Activated naive CD4-positive, alpha-beta T cell treated with Interleukin-2 at 50 U/mL for 16 hours (primary cell): Measurements from ENCODE around the gene KCNQ5.

Experiments
- DNase-seq: peaks from one replicate; pipeline ENCODE4 v3.0.0-alpha.2; 2020

The KCNQ5 gene

DNA sequence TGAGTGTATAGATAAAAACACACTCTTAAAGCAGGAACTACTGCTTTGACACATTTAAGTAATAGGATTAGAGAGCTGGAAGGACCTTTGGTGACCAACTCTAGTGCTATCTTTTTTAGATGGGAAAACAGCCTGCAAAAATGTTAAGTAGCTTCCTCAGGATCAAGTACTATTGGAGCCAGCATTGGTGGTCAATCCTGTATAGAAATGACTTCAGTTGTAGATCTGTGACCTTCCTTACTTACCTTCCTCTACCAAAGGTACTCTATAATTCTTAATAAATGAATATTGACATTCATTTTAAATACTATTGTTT lies 18.7 kb downstream of the KCNQ5 start:
- DNase-seq = no peak

DNA sequence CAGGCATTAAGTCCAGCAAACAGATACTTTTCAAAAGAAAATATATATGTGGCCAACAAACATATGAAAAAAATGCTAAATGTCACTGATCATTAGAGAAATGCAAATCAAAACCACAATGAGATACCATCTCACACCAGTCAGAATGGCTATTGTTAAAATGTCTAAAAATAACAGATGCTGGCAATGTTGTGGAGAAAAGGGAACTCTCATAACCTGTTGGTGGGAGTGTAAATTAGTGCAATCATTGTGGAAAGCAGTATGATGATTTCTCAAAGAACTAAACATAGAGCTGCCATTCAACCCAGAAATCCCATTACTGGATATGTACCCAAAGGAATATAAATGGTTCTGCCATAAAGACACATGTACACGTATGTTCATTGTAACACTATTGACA lies 20.6 kb downstream of the KCNQ5 start:
- DNase-seq = no peak

DNA sequence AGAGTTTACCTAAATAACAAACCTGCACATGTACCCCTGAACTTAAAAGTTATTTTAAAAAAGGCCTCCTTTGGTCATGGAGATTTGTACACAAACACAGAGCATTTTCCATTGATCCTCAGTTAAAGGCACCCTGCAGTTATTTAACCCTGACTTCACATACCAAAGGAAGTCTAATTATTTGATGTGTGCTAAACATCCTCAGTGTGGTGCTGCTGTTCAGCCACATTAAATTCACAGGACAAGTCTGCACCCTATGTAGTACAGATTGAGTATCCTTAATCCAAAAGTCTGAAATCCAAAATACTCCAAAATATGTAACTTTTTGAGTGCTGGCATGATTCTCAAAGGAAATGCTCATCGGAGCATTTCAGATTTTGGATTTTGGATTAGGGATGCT lies 21.4 kb downstream of the KCNQ5 start:
- no peak for DNase-seq

DNA sequence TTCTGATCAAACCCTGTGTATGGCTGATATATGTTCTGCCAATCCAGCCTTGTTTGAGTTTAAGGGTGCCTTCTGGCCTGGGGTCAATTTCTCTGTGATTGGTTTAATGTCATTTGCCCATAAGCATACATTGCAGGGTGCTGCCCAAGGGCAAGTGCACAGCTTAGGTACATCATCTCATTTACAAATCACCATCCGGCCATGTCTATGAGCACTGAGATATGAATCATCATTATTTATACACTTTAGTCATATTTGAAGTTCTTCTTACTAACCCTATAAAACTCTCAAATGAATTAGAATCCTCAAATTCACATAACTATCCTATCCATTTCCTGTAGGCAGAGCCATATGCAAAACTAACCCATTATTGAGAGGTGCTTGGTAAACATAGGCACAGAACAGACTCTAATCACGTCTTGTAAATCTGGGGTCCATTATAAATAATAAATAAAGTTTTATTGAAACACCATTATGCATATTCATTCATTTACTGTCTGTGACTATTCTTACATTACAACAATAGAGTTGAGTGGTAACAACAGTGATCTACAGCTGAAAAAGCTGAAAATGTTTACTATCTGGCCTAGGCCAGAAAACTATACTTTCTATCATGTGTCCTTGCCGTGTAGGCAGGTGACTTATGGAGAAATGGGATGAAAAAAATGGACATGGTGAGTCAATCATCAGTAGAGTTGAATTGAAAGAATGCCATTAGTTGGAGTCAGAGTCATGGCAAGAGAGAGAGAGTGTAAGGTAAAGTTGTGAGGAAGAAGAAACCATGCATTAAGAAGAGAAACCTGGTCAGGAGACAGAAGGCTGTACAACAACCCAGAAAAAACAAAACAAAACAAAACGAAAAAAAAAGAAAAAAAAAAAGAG lies 25.0 kb downstream of the KCNQ5 start:
- DNase-seq = no peak

DNA sequence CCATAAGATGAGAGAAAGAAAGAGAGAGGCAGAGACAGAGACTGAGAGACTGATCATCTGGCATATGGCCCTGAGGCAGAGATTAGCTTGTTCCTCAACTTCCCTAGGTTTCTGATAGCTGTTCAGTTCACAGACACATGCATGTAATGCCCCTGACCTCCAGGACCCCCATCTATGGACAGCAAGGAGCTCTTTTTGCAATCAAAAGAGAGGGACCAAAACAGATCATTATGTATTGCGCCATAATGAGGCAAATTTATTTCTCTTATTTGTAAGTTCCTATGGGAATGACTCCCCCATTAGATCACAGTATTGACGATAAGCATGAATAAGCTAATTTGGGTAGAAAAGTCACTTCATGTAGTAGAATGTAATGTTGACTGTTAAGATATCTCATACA lies 25.6 kb downstream of the KCNQ5 start:
- no peak for DNase-seq

DNA sequence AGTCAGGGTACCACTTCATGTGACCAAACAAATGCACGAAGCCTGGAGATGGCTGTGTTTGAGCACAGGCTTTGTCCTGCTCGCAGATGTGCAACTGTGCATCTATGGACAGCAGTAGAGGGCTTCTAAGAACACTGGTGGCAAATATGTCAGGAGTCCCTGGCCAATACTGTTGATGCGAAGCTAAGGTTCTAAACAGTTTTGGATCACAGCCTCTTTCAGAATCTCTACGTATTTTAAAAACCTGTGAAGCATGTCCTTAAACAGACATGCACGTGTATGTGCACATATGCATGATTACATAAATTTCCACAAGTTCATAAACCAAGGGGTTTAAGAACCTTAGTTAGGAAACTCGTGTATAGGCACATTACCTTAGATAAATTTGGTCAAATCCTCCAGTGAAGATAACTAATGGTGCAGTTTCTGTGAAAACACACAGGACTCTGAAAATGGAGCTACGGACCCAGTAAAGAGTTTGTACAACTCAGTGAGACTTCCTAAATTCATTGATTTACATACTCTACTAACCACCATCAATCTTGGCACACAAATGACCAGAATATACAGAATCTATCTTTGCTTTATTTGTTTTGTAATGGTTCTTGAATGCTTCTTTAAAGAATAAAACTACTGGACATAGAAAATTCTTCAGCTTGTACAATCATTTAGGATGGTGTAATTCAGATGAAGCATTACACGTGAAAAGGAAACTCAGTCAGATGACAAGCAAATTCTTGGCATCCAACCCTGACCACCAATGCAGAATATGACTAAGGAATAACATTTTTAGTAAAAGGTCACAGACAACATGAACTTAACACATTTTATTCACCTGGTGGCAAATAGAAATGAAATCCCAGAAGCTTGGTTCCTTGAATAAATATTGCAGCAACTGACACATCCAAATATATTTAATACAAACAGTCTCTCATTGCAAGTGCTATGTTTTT lies 27.4 kb downstream of the KCNQ5 start:
- no peak for DNase-seq

DNA sequence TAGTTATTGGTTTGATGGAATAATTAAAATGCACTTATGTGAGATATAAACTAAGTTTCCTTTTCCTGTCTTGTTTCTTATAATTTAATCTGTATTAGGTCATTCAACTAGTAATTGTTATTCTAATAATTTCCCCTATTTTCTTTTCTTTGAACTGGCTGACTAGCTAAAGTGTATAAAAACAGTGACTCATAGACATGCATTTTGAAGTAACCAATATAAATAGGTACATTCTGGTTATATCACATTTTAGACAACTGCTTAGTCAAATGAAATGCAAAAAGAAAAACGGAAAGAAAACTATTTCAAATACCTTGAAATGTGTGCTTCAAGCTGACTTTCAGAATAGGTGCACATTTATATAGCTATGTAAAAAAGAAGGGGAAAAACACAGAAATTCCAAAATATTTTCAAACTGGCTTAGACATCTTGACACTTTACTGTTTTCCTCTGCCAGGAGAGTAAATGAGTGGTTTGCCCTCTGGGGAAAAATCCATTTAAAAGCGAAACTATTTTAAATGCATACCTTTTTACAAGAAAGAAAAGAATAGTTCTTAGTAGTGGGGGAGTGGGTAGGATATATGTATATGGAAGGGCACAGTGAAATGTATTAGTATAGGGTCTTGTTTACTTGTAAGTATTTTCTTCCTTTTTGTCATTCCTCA lies 28.3 kb downstream of the KCNQ5 start:
- no peak for DNase-seq

DNA sequence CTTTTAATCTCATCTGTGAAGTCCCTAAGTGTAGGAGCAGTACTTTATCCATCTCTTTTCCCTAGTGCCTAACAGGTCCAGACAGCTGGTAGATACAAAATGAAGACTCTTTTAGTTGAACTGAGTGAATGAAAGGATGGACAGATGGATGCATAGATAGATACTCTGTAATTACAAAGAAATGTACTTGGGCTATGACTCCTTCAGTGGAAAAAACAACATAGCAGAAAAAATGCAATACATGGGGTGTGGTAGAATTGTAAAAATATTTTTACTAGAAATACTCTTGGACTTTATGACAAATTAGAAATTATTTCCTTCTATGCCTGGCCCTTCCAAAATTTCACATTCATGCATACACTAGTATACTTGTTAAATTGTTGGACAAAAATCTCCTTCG lies 29.3 kb downstream of the KCNQ5 start:
- DNase-seq = no peak

DNA sequence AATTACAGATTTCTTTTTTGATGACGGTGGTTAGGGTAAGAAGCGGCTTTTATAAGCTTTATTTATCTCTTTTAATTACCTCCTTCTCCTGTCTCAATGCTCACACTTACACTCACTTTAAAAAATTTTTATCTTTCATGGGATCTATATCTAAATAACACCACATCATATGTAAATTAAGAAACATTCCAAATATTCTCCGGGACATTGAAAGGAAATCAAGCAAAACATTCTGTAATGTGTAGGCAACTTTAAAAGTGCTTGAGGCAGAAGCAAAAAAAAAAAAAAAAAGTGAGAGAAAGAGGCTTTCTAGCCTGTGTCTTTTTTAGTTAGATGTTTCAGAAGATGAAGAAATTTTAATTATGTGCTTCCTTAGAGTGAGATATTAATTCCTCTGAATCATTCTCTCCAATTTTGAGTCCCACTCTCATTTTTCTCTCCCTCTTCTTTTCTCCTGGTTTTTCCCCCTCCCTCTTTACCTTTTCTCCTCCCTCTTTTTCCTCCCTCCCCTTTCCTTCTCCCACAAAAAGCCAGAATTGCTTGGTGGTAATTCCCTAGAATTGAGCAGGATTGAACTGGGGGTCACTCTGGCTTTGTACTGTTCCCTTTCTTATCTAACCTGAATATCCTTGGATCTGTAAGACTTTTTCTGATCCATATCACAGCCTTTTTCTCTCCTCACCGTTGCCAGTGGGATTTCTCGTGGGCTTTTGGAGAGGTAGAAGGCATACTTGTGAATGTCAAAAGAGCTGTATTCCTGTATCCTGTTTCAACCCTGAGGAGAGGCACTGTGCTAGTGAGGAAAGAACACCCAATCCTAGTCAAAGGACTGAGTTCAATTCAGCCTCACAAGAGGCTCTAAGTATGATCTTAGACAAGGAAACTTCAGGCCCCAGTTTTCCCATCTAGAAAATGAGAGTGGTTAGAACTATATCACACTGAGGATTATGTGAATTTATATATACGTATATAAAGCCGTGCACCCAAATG lies 30.4 kb downstream of the KCNQ5 start:
- no peak for DNase-seq

DNA sequence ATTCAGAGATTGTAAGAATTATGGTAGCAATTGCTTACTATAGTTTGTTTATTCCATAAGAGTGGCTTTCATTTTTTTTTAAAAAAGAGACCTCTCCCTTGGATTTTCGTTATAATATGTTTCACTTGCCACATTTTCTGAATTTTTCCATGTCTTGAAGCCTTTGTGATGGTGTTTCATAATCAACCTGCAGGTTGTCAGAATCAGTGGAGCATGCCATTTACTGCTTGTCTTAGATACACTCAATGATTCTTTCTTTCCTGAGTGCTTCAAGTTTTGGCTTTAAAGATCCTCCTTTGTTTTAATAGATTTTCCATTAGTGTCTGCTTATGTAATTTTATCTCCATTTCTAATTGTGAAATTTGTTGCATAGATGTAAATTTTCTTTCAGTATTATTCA lies 31.2 kb downstream of the KCNQ5 start:
- DNase-seq = no peak

DNA sequence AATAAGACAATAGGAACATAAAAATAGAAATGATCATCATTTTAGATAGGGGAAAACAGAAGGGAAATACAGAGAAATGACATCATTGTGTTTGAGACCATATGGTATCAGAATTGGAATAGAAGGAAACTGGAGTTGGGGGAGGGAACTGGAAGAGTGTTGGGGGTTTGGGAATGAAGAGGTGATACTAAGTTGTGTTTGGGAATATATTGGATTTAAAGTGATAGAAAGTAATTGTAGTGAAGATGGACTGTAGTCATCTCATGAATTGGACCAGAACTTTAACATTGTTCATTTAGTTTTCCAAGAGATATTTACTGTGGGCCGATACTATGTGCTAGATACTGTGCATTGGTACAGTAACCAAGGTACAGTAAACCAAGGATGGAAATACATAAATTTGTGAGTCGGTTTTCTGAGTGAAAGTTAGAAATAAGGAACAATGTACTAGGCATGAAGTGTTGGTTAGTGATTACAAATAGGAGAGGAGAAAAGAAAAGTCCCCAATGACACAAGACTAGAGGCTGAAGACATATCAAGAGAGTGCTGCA lies 32.3 kb downstream of the KCNQ5 start:
- DNase-seq = no peak

DNA sequence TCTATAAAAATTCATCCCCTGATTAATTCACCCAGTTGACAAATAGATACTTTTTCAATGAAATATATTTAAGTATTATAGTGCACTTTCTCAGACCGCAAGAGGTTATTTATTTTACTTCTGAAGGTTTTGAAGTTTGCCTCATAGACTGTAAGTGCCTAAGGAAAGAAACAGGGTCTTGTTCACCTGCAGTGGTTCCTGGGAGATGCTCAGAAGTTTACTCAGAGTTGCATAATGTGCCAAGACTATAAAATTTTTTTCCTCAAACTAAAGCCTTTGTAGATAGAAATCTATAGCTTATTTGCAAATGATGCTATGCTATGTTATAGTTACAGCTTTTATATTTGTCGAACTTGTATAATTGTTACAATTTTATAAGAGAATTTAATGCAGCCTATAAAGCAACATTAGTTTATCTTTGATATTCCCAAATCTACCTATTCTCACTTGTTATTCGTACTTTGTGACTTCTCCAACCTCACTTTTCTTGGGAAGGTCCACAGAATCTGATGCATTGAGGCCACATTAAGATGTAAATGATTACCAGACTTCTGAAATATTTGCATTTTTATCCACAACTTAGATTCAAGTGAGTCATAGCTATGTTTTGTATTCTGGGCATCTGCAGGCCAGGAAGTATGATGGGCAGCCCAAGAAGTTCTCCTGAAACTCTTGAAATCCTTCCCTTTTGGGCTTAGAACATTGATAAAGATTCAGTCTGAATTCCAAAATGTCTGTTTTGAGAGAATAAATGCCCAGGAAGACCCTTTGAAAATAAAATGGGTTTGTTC lies 35.7 kb downstream of the KCNQ5 start:
- no peak for DNase-seq

DNA sequence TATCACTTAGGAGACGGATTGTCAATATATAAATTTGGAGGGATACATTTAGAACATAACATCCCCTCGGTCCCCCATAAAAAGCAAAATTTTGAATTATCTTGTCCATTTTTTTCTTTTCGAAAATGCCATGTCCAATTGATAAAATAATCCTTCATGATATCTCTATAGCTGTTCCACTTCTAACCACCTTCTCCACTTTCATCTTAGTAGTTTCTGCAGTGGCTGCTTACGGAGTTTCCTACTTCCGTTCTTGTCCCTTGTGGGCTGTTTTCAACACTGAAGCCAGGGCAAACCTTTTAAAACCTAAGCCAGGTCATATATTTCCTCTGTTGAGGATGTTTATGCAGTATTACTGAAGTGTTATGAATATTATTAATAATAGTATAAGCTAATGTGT lies 37.9 kb downstream of the KCNQ5 start:
- DNase-seq = no peak

DNA sequence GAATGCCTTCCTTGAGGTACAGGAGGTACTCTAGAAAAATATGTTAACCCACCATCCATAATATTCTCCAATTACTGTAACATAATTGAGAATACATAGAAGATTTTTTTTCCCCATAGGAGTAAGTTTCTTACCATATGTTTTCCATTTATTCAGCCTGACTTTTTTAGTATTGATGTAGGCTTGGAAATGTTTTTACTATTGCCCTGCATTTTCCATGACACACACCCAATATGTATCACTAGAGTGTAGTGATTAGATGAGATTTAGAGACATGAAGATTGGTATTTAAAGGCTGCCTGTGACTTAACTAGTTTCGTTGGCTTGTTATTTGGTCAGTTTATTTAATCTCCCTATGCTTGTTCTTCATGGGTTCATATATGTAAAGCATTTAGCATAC lies 39.5 kb downstream of the KCNQ5 start:
- no peak for DNase-seq

DNA sequence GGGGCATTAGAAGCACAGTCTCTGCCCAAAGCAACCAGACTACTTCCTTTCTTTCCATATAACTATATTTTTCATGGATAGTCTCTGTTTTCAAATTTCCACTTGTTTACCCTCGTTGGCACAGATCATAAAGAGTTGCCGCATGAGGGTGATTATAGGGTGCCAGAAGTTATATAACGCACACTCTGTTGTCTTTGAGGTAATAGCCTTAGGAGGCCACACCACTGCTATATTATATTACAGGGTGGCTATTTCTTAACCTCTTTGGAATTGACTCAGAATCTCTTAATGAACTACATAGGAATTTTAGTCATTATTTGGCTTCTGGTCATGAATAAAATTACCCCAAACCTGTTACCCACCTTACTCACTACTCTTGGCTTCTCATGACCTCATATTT lies 43.7 kb downstream of the KCNQ5 start:
- no peak for DNase-seq

DNA sequence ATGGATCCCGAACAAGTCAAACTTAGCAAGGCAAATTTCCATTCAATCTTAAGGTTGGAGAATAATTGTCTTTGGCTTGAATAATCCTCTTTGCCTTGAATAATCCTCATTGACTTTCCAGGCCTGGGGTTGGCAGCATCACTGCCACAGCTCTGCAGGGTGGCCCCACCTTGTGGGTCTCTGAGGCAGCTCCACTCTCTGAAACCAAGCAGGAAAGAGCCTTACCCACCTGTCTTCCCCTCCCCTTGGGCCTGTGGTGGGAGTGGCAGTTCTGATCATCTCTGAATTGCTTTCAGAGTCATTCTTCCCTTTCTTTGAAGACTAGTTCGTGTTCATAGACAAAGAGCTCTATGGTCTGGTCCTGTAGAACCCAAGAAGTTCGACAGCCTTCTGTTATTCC lies 47.5 kb downstream of the KCNQ5 start:
- no peak for DNase-seq

DNA sequence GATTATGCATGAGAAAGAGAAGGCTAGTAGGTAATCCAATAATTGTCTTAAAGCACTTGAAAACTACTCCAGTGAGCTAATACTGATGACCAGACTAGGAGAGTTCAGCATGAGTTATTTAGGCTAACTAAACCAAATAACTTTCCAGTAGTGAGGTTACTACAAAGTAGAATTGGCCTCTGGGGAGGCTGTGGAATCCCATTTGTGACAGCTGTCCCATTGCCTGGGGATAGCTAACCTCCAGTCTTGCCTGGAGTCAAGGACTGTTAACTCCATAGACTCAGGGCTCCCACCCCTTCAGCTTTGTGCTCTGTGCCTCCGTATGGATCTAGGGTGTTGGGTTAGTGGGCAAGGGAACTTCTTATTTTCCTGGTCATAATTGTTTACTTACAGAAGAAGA lies 51.0 kb downstream of the KCNQ5 start:
- DNase-seq = no peak

DNA sequence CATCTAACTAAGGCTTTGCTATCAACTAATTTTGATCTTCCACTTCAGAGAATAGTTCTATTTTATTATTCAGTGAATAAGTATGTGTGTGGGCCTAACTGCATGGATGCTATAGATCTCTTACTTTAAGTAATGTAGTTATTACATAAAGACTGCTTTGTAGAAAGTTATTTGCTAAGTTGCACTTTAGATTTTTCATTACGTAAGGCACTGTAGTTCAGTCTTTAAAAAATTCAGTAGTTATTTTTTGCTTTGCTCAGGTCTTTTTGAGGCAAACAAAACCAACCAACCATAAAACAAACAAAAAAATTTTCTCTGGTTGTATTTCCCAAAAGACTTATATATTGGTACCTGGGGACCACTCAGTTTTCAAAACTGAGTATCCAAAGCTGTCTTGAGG lies 53.0 kb downstream of the KCNQ5 start:
- no peak for DNase-seq

DNA sequence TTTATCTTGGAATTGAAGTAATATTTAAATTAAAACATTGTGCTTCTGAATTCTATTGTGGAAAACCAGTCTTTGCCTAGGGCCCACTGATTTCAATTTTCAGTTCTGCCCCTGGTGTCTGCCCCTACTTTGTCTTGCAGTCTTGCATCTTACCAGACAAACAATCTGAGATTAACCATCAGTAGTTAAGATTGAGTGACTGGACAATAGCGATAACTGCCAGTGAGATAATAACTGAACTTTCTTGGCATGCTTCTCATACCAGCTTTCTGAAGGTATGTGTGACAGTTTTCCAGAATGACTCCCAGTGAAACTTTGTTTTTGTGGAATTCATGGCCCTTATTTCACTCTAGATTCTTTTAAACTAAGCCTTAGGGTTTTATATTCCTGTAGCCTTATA lies 53.5 kb downstream of the KCNQ5 start:
- DNase-seq = no peak

DNA sequence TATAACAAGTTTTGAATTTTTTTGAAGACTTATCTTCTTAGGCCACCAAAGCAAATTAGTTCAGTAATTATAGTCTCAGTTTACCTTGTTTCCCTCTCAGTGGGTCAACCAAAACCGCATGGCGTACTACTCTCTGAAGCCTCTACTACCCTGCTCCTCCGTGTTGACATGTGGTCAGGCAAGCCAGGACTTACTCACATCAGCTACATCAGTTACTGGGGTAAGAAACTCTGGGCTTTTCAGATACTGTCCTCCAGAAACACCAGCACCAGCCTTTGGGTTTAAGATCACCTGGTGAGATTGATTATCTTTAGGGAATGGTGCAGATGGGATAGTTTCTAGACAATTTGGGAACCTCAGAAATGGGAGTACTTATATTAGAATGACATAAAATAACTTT lies 55.1 kb downstream of the KCNQ5 start:
- DNase-seq = no peak

DNA sequence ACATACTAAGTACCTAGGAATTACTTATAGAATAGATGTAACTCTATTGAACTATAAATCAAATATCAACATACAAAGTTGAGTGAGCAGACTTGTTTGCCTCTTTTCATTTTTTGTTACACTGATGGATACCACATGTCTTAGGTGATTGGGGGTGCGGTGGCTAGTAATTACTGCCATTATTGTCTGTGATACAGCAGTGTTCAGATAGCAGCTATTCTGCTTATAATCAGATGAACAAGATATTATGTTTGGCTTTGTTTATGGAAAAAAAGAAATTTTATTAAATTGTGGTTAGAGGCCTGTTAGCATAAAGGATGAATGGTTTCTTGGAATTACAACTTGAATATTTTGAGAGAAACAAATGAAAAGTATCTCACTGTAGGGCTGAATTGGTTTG lies 55.9 kb downstream of the KCNQ5 start:
- DNase-seq = no peak
